Loucy (cell line): Measurements from ENCODE around the gene ANXA11.

Experiments
- H2AFZ ChIP-seq: fragments of 200-600 bp; sonication (generic); 2 replicates; pipeline ENCODE4 v1.6.0; 2016; ENCODE audit warnings: antibody characterized with exemption, mild to moderate bottlenecking, low read length, moderate library complexity
- H3F3A ChIP-seq: fragments of 200-600 bp; 2 replicates; pipeline ENCODE4 v1.6.0; 2016; ENCODE audit warnings: antibody characterized with exemption, low read depth, mild to moderate bottlenecking
- H3K27me3 ChIP-seq: fragments of 200-600 bp; sonication (generic); 2 replicates; pipeline ENCODE4 v1.6.1; 2014; ENCODE audit warnings: low read length, mild to moderate bottlenecking; ENCODE audit not compliant: insufficient read depth, poor library complexity, severe bottlenecking
- H3K36me3 ChIP-seq: fragments of 200-600 bp; sonication (generic); 2 replicates; pipeline ENCODE4 v1.6.1; 2016; ENCODE audit warnings: low read length; ENCODE audit not compliant: insufficient read depth
- H3K4me1 ChIP-seq: fragments of 200-600 bp; sonication (generic); 2 replicates; pipeline ENCODE4 v1.5.1; 2014; ENCODE audit warnings: low read length, mild to moderate bottlenecking; ENCODE audit not compliant: insufficient read depth, poor library complexity, severe bottlenecking
- H3K4me2 ChIP-seq: fragments of 200-600 bp; sonication (generic); 2 replicates; pipeline ENCODE4 v1.6.0; 2014; ENCODE audit warnings: antibody characterized with exemption, low read length, low read depth, mild to moderate bottlenecking; ENCODE audit not compliant: poor library complexity, severe bottlenecking
- H3K4me3 ChIP-seq: fragments of 200-600 bp; sonication (generic); 2 replicates; pipeline ENCODE4 v1.5.1; 2014; ENCODE audit warnings: low read length, mild to moderate bottlenecking, mixed read lengths; ENCODE audit not compliant: poor library complexity, severe bottlenecking
- H3K79me2 ChIP-seq: fragments of 200-600 bp; sonication (generic); 2 replicates; pipeline ENCODE4 v1.6.1; 2014; ENCODE audit warnings: low read length; ENCODE audit not compliant: insufficient read depth
- H3K9ac ChIP-seq: fragments of 200-600 bp; sonication (generic); 2 replicates; pipeline ENCODE4 v1.6.0; 2014; ENCODE audit warnings: mild to moderate bottlenecking, low read depth, low read length, moderate library complexity; ENCODE audit not compliant: poor library complexity, severe bottlenecking
- H3K9me2 ChIP-seq: fragments of 200-600 bp; sonication (generic); replicated peaks from 2 replicates; pipeline ENCODE4 v1.6.1; 2016; ENCODE audit warnings: low read depth, low read length, mixed read lengths
- H3K9me3 ChIP-seq: fragments of 200-600 bp; sonication (generic); 2 replicates; pipeline ENCODE4 v1.6.1; 2014; ENCODE audit warnings: mild to moderate bottlenecking, antibody characterized with exemption, low read length, low read depth; ENCODE audit not compliant: insufficient read depth
- H4K20me1 ChIP-seq: fragments of 200-600 bp; sonication (generic); 2 replicates; pipeline ENCODE4 v1.6.0; 2014; ENCODE audit warnings: antibody characterized with exemption, low read length, mild to moderate bottlenecking; ENCODE audit not compliant: insufficient read depth, poor library complexity, severe bottlenecking
- CTCF ChIP-seq: fragments of 200-600 bp; sonication (generic); conservative IDR thresholded peaks from 2 replicates; pipeline ENCODE4 v1.5.1; 2014; ENCODE audit warnings: mild to moderate bottlenecking, antibody characterized with exemption, low read length
- EZH2phosphoT487 ChIP-seq: fragments of 200-600 bp; IDR thresholded peaks from 2 replicates; pipeline ENCODE4 v1.6.1; 2018; ENCODE audit warnings: antibody characterized with exemption, mild to moderate bottlenecking, moderate library complexity, borderline replicate concordance

Gene ANXA11

GRCh38 chr10:80195046-80195574 lies 10.2 kb downstream of the ANXA11 start:
- H3F3A ChIP-seq: no peaks in the 10 kb centered on the region
- no peak overlapping the region for H2AFZ ChIP-seq
- H3K4me1 ChIP-seq: peaks cover 20% of the 10 kb centered on the region
- no peak overlapping the region for H3K9ac ChIP-seq
- H3K36me3 ChIP-seq: no peaks in the 10 kb centered on the region; the same call in 1 of the 2 replicates
- peaks cover 89% of the 10 kb centered on the region for H3K79me2 ChIP-seq
- H3K9me2 ChIP-seq: no peaks in the 10 kb centered on the region
- H3K9me3 ChIP-seq: no peaks in the 10 kb centered on the region
- H3K4me3 ChIP-seq: no peak overlapping the region
- H4K20me1 ChIP-seq: peaks cover 27% of the 10 kb centered on the region
- no peaks in the 10 kb centered on the region for H3K27me3 ChIP-seq
- H3K4me2 ChIP-seq: no peak overlapping the region
- no peak for TF ChIP-seq CTCF
- TF ChIP-seq EZH2phosphoT487: no peak

DNA sequence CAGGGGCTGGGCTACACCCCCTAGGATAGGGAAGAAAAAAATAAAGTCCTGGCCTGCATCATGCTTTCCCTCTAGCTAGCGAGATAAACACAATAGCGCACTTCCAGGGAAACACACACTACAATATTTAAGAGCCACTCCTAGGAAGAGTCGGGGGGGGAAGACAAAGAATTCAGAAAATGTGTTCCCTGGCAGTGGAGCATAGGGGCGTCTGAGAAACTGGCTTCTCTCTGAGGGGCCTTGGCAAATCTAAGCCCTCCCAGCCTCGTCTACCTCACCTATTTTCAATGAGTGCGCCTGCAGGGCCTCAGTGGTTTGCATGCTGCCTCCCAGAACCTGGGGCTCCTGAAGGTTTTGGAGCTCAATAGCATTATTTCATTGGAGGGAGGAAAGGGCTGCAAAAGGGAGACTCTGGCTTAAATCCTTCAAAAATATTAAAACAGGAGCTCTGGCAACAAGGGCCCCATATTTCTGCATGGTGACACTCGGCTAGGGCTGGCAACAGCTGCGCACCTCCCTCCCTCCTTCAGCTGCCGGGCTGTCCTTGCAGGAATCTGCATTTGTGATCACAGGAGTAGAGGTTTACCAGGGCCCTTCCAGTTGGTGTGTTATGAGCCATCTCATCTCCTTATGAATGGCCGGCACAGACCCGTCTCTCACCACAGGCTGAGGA lies 10.8 kb downstream of the ANXA11 start:
- Histone ChIP-seq H3K9me3 (no peaks in the 10 kb centered on the region), H3K79me2 (peaks cover 89% of the 10 kb centered on the region), H4K20me1 (peaks cover 21% of the 10 kb centered on the region), H3K36me3 (no peaks in the 10 kb centered on the region; the same call in 1 of the 2 replicates), H2AFZ (no peak overlapping the region), H3K4me2 (no peak overlapping the region), H3K4me3 (no peak overlapping the region), H3K4me1 (peaks cover 21% of the 10 kb centered on the region), H3K9ac (no peak overlapping the region), H3K27me3 (no peaks in the 10 kb centered on the region), H3F3A (no peaks in the 10 kb centered on the region), H3K9me2 (no peaks in the 10 kb centered on the region)
- TF ChIP-seq CTCF (no peak), EZH2phosphoT487 (no peak)

GRCh38 chr10:80192553-80192952 lies 12.8 kb downstream of the ANXA11 start:
- Histone ChIP-seq H3K27me3 (no peaks in the 10 kb centered on the region), H3K9me3 (no peaks in the 10 kb centered on the region), H3K4me2 (no peak overlapping the region), H4K20me1 (peaks cover 14% of the 10 kb centered on the region), H3F3A (no peaks in the 10 kb centered on the region), H3K9me2 (no peaks in the 10 kb centered on the region), H3K79me2 (peaks cover 85% of the 10 kb centered on the region), H3K36me3 (no peaks in the 10 kb centered on the region; the same call in 1 of the 2 replicates), H2AFZ (no peak overlapping the region), H3K4me3 (no peak overlapping the region), H3K4me1 (peaks cover 41% of the 10 kb centered on the region), H3K9ac (no peak overlapping the region)
- TF ChIP-seq EZH2phosphoT487 (no peak), CTCF (no peak)
